ENCODE results near the gene TMCO4. TPM values are rescaled to one million over a fixed set of nuclear protein-coding genes. Genes with fewer than 3 reads are reported as not detected.

Gene TMCO4
- total RNA-seq, 2 experiments from 2014 or later, result 1.2 to 8.1 TPM

DNA sequence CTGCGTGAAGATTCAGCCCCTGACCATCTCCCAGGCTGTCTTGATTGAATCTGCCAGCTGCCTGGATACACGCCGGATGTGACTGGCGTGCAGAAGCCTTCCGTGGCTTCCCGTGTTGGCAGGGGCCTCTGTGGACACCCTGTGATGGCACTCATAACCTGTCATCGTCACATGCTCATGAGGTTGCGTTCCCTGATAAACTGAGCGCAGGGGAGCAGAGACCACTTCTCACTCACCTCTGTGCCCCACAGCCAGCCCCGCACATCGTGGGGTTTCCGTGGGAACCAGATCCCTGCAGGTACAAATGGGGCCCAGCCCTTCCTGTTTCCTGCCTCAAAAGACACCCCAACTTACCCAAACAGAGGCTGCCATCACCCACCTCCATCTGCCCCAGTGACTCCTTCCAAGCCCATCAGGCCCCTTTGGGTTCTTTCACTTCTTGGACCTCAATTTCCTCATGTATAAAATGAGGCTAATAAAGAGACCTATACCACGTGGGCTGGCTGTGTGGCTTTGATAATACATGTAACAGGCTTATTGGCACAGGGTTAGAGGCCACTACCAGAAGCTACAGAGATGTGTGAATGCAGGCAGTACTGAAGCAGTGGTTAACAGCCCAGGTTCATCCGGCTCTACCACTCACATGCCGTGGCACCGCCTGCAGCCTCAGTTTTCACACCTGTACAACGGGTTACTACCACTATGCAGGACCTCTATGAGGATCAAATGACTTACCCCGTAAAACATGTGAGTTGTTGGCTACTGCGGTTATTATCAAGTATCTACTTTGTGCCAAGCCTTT, 111.5 kb downstream of the TMCO4 start:
- ChIA-PET CTCF (ENCODE audit: unreplicated experiment) (interaction anchor here (0.5 kb wide), 1 partner anchor 16 kb away, joined by 3 read pairs; no protein-coding TSS in a partner anchor), POLR2A (no interaction called here)
- no peak overlapping the region for H3K4me2 ChIP-seq (ENCODE audit: low read length)
- H3K27ac ChIP-seq (ENCODE audit: low read depth, low read length, poor library complexity, severe bottlenecking), result no peak overlapping the region
- H3K9me2 ChIP-seq (ENCODE audit: insufficient read depth, low read length), result no peaks in the 10 kb centered on the region
- H3K9me3 ChIP-seq (ENCODE audit: low read length), result no peaks in the 10 kb centered on the region
- no peaks in the 10 kb centered on the region for H3K4me1 ChIP-seq (ENCODE audit: insufficient read depth, low read length, poor library complexity, severe bottlenecking)
- no peaks in the 10 kb centered on the region for H4K20me1 ChIP-seq (ENCODE audit: insufficient read depth, low read length)
- H3K36me3 ChIP-seq (ENCODE audit: insufficient read depth, low read length), result no peaks in the 10 kb centered on the region
- H3K4me3 ChIP-seq (ENCODE audit: low read depth, low read length, poor library complexity, severe bottlenecking), result no peak overlapping the region
- BruUV-seq (replicated peaks), result no TSS peak
- no peaks in the 10 kb centered on the region for H3K79me2 ChIP-seq (ENCODE audit: insufficient read depth, low read depth, low read length)
- TF ChIP-seq EZH2phosphoT487 (IDR thresholded peaks at IDR 0.05; ENCODE audit: borderline replicate concordance, low read depth, low read length), result no peak
- TF ChIP-seq, protein P1, sequence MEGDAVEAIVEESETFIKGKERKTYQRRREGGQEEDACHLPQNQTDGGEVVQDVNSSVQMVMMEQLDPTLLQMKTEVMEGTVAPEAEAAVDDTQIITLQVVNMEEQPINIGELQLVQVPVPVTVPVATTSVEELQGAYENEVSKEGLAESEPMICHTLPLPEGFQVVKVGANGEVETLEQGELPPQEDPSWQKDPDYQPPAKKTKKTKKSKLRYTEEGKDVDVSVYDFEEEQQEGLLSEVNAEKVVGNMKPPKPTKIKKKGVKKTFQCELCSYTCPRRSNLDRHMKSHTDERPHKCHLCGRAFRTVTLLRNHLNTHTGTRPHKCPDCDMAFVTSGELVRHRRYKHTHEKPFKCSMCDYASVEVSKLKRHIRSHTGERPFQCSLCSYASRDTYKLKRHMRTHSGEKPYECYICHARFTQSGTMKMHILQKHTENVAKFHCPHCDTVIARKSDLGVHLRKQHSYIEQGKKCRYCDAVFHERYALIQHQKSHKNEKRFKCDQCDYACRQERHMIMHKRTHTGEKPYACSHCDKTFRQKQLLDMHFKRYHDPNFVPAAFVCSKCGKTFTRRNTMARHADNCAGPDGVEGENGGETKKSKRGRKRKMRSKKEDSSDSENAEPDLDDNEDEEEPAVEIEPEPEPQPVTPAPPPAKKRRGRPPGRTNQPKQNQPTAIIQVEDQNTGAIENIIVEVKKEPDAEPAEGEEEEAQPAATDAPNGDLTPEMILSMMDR (conservative IDR thresholded peaks at IDR 0.05; ENCODE audit: low read length), result no peak
- DNase-seq (ENCODE audit: low spot score), result no peak
- no peak overlapping the region for H2AFZ ChIP-seq (ENCODE audit: low read length)
- intact Hi-C loops (cut with micrococcal nuclease; ENCODE audit: unreplicated experiment), result no loop called here

DNA sequence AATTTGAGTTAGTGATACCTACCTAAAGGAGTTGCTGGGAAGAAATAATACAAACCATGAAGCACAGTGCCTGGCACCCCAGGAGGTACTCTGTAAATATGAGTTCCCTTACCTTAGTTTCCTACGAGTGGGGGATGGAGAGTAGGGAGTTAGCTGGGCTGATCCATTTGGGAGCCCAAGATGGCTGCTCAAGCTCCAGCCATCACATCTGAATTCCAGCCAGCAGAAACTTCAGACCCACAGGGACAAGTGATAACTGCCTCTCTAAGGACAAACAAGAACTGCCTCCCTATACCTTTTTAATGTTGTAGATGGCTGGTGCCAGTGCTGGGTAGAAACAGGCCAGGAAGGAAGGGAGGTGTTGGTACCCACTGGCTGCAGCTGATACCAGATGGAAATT, 112.3 kb downstream of the TMCO4 start:
- H3K4me2 ChIP-seq (ENCODE audit: low read length), result no peak overlapping the region
- no peaks in the 10 kb centered on the region for H3K79me2 ChIP-seq (ENCODE audit: insufficient read depth, low read depth, low read length)
- no peaks in the 10 kb centered on the region for H3K36me3 ChIP-seq (ENCODE audit: insufficient read depth, low read length)
- no TSS peak for BruUV-seq (replicated peaks)
- no peaks in the 10 kb centered on the region for H3K9me2 ChIP-seq (ENCODE audit: insufficient read depth, low read length)
- DNase-seq (ENCODE audit: low spot score), result no peak
- H3K27ac ChIP-seq (ENCODE audit: low read depth, low read length, poor library complexity, severe bottlenecking), result no peak overlapping the region
- TF ChIP-seq, protein P1 (conservative IDR thresholded peaks at IDR 0.05; ENCODE audit: low read length), result no peak
- no peak for TF ChIP-seq EZH2phosphoT487 (IDR thresholded peaks at IDR 0.05; ENCODE audit: borderline replicate concordance, low read depth, low read length)
- no peaks in the 10 kb centered on the region for H4K20me1 ChIP-seq (ENCODE audit: insufficient read depth, low read length)
- H3K9me3 ChIP-seq (ENCODE audit: low read length), result no peaks in the 10 kb centered on the region
- no peaks in the 10 kb centered on the region for H3K4me1 ChIP-seq (ENCODE audit: insufficient read depth, low read length, poor library complexity, severe bottlenecking)
- CTCF ChIA-PET (ENCODE audit: unreplicated experiment), result no interaction called here
- intact Hi-C loops (cut with micrococcal nuclease; ENCODE audit: unreplicated experiment), result no loop called here
- POLR2A ChIA-PET, result no interaction called here
- no peak overlapping the region for H3K4me3 ChIP-seq (ENCODE audit: low read depth, low read length, poor library complexity, severe bottlenecking)
- H2AFZ ChIP-seq (ENCODE audit: low read length), result no peak overlapping the region

DNA sequence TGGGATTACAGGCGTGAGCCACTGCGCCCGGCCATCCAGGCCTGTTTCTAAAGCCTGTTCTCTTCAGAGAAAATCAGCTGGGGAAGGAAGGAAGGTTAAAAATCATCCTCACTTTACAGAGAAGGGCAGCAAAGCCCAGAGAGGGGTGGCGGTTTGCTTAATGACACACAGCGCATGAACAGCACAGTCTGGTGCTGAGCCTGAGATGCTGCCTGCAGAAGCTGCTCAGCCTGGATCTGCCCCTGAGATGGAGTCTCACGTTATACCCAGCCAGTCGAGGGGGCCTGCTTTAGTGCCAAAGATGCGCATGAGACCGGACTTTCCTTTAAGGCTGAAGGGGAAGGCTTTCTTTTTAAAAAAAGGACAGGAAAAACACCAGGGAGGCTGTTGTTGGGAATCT, 113.7 kb downstream of the TMCO4 start:
- no peaks in the 10 kb centered on the region for H3K79me2 ChIP-seq (ENCODE audit: insufficient read depth, low read depth, low read length)
- H2AFZ ChIP-seq (ENCODE audit: low read length), result no peak overlapping the region
- no peaks in the 10 kb centered on the region for H3K9me3 ChIP-seq (ENCODE audit: low read length)
- no peak overlapping the region for H3K27ac ChIP-seq (ENCODE audit: low read depth, low read length, poor library complexity, severe bottlenecking)
- ChIA-PET CTCF (ENCODE audit: unreplicated experiment) (no interaction called here), POLR2A (no interaction called here)
- no peak overlapping the region for H3K4me3 ChIP-seq (ENCODE audit: low read depth, low read length, poor library complexity, severe bottlenecking)
- BruUV-seq (replicated peaks), result no TSS peak
- no peak overlapping the region for H3K4me2 ChIP-seq (ENCODE audit: low read length)
- DNase-seq (ENCODE audit: low spot score), result no peak
- no peaks in the 10 kb centered on the region for H4K20me1 ChIP-seq (ENCODE audit: insufficient read depth, low read length)
- no peaks in the 10 kb centered on the region for H3K9me2 ChIP-seq (ENCODE audit: insufficient read depth, low read length)
- TF ChIP-seq, protein P1 (conservative IDR thresholded peaks at IDR 0.05; ENCODE audit: low read length), result no peak
- TF ChIP-seq EZH2phosphoT487 (IDR thresholded peaks at IDR 0.05; ENCODE audit: borderline replicate concordance, low read depth, low read length), result no peak
- intact Hi-C loops (cut with micrococcal nuclease; ENCODE audit: unreplicated experiment), result no loop called here
- H3K36me3 ChIP-seq (ENCODE audit: insufficient read depth, low read length), result no peaks in the 10 kb centered on the region
- H3K4me1 ChIP-seq (ENCODE audit: insufficient read depth, low read length, poor library complexity, severe bottlenecking), result no peaks in the 10 kb centered on the region
